ENCODE data around the gene C2CD4A.

The C2CD4A gene

DNA sequence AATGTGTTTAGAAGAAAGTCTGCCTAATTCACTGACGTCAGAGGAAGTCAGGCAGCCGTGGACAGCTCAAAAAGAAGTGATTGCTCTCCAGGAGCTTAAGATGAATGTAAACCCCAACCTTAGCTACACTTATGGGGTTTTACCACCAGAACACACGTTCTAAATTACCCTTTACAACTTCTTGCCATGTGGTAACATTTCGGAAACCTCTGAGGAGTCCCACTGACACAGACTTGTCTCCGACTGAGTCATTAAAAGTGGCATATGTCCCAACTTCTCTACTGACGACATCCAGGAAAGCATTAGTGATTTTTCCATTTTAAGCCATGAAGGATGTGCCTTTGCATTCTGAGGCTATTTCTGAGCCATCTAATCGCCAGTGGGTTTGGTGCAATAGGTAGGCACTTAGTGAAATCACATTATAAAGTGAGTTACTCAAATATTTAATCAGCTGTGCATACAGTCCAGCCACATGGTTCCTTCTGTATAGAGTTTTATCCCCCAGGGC lies 32.4 kb downstream of the C2CD4A start:
- no peak for DNase-seq (ENCODE audit: low read depth, low spot score)

DNA sequence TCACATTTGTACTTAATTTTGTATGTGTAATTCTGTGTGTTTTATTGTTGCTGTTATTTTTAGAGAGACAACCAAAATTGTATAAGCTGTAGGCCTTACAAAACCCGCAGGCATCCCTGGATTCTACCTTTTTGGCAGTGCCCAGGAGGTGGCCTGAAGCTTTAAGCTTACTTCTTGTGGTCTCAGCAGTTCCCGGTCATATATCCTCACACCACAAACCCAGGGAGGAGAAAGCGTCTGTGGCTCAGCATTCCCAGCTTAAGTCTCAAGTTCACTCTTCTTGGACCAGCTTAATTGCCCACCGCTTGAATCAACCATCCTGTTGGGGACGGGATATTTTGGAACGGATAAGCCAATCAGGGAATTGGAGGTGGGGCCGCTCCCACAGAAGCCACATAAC lies 36.7 kb downstream of the C2CD4A start:
- no peak for DNase-seq (ENCODE audit: low read depth, low spot score)

DNA sequence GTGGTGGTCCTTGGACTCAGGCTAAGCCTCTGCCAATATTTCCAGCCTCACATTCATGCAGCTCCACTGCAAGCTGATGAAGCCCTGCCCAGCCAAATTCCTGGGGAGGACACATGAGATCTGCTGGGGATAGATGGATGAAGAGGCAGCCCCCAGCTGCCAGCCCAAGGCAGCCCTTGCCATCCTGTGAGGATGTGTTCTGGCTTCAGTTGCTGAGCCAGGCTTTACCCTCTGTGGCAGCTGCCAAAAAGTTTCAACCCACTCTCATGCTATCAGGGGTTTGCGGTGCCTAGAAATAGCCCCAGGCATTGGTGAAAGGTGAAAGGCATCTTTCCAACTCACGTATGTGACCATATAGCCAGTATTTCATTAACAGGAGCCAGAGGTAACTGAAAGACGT lies 37.6 kb downstream of the C2CD4A start:
- no peak for DNase-seq (ENCODE audit: low read depth, low spot score)

DNA sequence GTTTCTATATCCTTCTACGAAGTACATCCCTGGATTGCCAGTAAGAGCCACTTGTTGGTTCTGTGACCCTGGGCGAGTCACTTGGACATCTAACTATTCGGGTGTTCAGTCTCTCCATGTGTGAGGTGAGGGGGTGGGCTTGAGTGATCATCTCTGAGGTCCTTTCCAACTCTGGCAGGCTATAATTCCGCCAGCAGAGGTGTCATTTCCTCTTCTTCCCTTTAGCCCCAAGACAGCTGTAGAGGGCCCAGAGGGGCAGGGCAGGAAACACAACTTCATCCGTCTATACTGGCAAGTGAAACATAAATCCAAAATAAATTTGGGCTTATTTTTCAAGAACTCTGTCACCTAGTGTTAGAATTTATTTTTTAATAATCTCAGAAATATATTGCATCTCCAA lies 38.1 kb downstream of the C2CD4A start:
- no peak for DNase-seq (ENCODE audit: low read depth, low spot score)

DNA sequence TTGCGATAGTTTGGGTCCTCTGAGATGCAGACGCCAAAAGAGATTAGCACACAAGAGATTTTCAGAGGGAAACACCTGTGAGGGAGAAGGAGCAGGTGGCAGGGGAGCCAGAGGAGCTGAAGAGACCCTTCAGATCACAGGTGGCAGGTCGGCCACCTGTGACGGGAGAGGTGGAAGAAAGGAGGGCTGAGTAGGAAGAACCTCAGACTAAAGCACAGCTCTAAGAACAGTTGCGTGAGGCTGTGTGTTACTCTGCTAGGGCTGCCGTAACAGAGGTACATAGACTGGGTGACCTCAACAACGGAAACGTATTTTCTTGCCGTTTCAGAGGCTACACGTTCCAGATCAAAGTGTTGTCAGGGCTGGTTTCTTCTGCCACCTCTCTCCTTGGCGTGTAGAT lies 38.5 kb downstream of the C2CD4A start:
- no peak for DNase-seq (ENCODE audit: low read depth, low spot score)

DNA sequence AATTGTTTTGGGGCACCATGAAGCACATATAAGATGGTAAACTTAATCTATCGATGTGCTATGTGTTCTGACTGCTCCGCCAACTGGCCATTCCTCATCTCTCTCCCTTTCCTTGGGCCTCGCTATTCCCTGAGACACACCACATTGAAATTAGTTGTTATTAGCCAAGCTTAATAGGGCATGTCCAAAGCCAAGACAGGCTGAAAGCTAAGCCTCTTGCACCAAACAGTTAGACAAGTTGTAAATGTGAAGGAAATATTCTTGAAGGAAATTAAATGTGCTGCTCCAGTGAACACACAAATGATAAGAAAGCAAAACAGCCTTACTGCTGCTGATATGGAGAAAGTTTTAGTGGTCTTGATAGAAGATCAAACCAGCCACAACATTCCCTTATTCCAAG lies 39.3 kb downstream of the C2CD4A start:
- no peak for DNase-seq (ENCODE audit: low read depth, low spot score)

DNA sequence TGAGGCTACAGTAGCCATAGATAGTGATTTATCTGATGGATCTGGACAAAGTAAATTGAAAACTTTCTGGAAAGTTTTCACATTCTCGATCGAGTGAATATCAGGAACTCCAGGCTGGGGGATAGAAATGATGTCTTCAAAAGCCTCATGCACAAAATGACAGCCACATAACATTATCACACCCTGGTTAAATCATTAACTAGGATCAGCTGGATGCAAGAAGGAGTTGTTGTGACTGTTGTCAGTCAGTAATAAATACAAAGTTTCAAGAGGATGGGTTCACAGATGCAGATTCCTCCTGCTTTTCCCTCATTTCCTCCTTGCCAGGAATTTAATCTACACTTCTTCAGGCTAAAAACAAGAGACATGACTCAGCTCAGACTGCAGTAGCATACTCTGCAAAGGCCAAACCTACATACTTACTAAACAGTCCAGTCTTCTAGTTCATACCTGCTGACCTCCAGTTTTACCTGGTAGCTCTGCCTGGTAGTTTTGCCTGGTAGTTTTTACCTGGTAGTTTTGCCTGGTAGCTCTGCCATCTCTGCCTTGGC lies 40.9 kb downstream of the C2CD4A start:
- DNase-seq (ENCODE audit: low read depth, low spot score), result no peak

DNA sequence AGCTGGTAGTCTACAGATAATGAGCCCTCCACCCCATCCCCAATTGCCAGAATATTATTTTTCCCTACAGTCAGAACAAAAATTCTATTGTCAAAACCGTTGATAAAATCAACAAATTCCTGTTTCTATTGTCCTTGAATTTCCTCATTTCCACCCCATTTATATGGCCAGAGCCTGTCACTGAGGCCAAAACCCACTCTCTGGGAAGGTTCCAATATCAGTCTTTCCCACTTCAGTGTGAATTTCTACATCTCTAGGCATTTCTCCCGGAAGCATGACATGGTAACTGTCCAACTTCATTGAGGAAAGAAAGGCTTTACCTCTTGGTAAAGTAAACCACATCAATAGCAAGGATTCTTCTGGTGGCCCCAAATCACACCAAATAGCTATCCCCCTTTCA lies 41.6 kb downstream of the C2CD4A start:
- no peak for DNase-seq (ENCODE audit: low read depth, low spot score)

DNA sequence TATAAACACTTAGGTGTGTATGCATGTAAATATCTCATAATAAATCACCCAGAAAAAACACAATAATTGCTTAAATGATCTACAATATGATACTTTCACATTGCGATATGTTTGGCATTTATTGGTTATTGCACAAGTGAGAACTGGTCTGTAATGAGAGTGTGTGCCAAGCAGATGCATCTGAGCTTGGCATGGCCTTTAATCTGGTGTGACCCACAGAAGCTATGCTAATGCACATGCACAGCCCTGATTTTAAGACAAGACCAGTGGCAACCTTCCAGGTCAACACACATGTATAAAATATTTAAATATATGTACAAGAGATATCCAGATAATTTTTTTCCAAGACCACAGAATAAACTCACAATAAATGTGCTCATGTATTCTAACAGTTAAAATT lies 42.7 kb downstream of the C2CD4A start:
- DNase-seq (ENCODE audit: low read depth, low spot score), result no peak

DNA sequence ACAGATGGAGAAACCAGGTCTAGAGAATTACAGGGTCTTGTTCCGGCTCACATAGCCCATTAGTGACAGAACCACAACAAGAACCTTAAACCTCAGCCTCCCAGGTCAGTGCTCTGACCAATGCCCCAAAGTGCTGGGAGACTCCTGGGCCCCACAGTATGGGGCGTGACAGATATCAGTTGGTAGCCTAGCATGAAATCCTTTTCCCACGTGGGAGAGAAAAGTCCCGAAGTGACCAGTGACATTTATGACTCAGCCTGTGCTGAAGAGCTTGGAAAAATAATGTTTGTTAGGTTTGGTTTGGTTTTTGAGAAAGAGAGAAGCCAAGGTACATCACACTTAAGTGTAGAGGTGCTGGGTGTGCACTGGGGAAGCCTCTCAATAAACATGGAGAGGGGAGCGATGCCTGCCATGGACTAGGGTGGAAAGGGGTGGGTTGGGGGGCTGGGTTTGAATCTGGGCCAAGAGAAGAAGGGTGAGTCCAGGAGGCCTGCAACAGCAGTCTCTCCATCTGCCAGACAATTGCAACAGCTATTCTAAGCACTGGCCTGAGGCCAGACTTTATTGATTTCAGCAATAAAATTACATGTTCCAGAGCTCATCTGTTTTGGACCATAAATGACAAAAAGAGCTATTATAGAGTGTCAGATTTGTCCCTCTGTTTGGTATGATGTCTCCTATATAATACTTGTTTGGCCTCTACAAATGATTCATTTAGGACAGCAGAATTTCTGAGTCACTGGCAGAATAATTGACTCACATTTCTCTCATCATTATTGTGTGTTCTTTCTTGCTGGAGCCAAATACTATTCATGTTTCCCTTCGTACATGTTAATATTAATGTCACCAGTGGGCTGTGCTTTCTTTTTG lies 43.4 kb downstream of the C2CD4A start:
- DNase-seq (ENCODE audit: low read depth, low spot score), result no peak

DNA sequence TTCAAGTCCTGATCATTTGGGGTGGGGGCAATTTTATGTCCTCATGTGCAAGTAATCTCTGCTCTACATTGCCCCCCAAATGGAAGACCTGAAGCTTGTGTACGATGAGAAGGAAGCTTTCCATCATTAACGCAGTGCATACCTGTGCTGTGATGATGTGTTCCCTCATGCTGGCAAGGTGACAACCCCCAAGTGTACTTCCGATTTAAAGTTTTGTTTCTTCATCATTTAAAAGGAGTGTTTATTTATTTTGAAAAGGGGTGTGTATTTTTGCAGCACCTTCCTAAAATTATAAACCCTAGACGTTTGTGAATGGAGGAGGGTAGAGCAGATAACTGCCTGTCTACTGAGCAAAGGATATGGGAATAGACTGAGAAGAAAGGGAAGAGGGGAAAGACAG lies 45.3 kb downstream of the C2CD4A start:
- no peak for DNase-seq (ENCODE audit: low read depth, low spot score)

DNA sequence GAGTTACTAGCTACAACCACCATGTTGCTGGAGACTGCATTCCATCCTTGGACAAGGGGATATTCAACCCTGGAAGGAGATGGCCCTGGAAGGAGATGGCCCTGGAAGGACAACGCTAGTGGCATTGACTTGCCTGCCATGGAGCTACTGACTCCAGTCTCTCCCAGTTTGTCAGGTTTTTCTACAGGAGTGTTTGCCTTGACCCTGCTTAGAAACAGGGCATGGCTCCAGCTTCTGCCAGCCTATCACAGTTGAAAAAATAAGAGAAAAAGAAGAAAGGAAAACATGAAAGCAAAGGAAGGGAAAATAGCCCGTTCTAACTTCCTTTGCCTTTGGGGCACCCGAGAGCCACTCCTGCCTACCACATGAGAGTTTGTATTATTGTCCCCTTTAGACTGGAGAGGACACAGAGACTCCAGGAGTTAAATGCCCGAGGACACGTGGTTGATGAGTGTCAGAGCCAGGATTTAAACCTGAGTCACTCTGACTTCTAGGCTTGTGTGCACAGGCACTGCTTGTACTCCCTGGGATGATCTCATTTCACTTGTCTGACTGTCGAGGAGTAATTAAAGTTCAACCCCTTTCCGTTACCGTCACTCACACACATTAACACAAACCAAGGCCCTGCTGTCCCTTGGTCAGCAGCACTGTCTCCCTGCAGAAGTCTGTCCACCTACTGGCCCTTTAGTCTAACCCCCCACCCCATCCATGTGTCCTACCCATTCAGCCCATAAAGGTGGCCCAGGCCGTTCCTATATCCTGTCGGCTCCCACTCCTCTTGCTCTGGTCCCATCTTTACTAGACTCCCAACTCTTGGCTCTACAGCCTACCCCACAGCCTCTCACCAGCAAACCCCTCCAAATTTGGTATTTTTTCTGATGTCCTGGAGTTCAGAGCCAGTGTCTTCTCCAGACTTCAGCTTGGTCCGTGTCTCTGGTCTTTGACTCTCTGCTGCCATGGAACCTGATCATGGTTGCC lies 46.1 kb downstream of the C2CD4A start:
- DNase-seq (ENCODE audit: low read depth, low spot score), result no peak

DNA sequence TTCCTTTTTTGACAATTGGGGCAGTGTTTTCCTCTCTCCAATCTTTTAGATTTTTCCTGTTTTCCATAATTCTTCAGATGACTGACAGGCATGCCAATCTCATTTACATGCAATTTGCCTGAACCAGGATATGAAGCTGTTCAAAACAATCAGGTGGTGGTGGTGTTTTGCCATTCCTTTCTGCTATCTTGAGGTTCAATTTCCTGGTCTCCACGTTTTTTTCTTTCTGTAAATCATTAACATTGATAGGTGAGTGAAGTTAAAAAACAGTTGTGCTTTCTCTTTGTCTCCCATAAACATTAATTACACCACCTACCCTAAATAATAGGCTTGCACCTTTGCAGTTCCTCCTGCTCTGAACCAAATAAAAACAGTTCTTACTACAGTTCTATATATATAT lies 49.1 kb downstream of the C2CD4A start:
- no peak for DNase-seq (ENCODE audit: low read depth, low spot score)

DNA sequence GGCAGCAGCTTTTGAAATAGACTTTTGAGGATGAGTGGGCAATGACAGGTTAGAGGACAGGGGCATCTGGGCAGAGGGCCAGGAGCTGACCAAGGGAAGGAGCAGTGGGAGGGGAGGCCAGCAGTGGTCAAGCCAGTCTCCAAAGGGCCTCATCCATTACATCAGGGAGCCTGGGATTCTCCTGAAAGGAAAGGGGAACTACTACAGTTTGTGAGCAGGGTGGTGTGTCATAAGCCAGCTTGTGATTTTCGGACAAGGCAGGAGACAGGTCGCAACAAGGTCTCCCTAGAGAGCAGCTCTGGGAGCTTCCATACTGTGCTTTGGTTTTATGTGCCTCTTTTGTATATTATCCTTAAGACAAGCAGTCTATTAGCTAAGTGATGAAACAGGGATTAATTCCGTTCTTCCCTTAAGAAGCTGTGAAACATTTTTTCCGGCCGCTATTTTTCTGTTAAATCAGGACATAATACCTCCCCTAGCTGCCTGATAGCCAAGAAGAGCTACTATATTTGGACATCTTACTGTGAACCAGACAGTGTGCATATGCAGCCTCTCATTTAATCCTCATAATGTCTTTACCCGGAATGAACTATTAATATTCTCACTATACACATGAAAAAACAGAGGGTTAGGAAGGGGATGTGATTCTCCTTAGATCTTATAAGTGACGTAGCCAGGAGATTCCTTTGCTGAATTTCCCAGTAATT lies 51.9 kb downstream of the C2CD4A start:
- DNase-seq (ENCODE audit: low read depth, low spot score), result no peak

DNA sequence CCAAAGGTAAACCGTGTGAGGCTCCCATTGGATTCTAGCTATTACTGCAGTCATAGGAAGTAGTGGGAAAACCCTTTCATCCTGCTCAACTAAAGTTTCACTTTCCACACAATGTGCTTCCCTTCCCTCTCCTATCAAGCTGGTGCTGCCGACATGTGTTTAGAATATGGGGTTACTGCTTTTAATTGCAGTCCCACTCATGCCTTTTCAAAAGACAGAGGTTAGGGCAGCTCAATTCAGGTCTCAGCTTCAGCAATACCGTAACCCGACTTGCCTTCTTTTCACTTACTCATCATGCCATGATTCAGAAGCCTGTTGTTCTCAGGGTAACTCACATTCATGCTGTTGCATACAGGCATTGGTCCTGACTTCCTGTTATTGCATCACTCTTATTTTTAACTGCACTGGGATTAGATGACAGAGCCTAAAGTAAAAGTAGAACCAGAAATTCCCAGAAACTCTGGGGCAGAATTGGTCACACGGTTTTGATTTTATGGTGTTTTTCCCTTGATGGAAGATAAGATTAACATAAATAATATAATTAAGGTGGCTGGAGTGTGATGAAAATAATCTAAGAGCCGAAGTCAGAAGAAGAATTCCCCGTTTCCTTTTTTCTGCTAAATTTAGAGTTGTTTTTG lies 52.6 kb downstream of the C2CD4A start:
- DNase-seq (ENCODE audit: low read depth, low spot score), result peak; percentile 33

DNA sequence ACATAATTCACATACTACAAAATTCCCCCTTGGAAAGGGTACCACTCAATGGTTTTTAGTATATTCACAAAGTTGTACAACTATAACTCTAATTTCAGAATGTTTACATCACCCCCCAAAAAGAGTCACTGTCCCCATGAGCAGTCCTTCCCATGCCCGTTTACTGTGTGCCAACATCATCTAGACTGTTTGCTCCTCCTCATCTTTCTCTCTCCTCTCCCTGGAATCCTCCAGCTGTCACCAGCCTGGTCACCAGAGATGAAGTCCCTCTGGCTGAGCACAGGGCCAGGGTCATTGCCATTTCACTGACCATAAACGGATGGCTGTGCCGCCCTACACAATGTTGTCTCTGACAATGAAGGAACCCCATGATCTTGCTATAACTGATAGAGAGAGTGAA lies 53.1 kb downstream of the C2CD4A start:
- DNase-seq (ENCODE audit: low read depth, low spot score), result no peak

All from brain pericyte (primary cell).